ENCODE measurements around the gene GRB10.
"Not testable (repeated sequence)": the region's sequence is repeated elsewhere in the genome, so short reads cannot be mapped to it uniquely, and the experiment has no call there.

The GRB10 gene

DNA sequence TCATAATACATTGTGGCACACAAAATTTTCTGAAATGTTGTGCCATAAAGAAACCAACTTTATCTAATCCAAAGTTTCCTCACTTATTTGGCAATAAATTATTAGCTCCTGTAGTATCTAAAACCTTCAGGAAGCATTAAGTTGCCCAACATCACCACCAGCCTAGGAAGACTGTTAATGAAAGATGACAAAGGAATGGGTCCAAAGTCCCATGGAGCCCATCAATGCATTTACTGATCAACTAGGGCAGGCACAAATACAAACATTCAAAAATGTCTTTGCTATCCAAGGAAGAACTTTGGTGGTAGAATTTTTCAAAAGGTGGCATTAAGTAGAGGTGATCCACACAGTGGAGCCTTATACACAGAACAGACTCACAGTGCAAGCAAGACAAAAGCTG, 4.5 kb downstream of the GRB10 start:
- FAIRE-seq: no peak

DNA sequence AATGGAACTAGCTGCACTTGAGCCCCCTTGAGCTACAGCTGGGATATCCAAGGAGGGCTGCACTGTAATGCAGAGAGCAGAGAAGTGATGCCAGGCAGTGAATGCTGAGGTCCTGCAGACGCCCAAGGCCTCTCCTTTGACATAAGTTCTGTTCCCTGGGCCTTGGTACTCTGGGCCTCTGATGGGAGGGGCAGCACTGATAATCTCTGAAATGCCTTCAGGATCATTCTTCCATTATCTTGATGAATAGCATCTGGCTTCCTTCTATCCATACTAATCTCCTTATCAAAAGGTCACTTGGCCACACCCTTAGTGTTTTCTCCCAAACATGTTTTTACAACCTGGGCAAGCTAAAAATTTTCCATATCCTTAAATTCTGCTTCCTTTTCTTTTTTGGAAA, 6.9 kb downstream of the GRB10 start:
- FAIRE-seq: no peak

- FAIRE-seq: no peak
These were observed 7.5 kb downstream of the GRB10 start for GRCh38 chr7:50775231-50775630.

- FAIRE-seq: no peak
These were observed 8.4 kb downstream of the GRB10 start for GRCh38 chr7:50774319-50774718.

GRCh38 chr7:50773071-50773470, 9.6 kb downstream of the GRB10 start:
- not testable (repeated sequence) for FAIRE-seq

- FAIRE-seq: no peak
These were observed 11.3 kb downstream of the GRB10 start for GRCh38 chr7:50771120-50772002.

- no peak for FAIRE-seq
These were observed 13.9 kb downstream of the GRB10 start for GRCh38 chr7:50768485-50769474.

- no peak for FAIRE-seq
These were observed 15.9 kb downstream of the GRB10 start for GRCh38 chr7:50766849-50767207.

GRCh38 chr7:50766106-50766848, 16.4 kb downstream of the GRB10 start:
- no peak for FAIRE-seq

DNA sequence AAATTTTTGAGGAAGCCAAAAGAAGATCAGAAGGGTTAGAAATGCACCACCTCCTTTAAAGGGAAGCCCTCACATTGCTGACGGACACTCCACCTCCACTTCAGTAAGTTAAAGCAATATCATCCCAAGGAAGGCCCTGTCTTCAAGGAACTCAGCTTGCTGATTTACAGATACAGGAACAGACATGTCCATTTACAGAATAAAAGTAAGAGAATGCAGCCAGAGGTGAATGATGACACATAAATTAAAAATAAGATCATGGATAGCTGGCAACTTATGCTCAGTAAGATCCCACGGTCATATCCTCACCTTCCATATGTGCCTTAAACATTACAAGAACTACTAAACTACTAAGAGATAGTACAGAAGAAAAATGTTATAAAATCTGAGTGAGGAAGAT, 20.4 kb downstream of the GRB10 start:
- FAIRE-seq: no peak

- FAIRE-seq: no peak
These were observed 21.0 kb downstream of the GRB10 start for GRCh38 chr7:50761713-50762112.

- no peak for FAIRE-seq
These were observed 24.8 kb downstream of the GRB10 start for GRCh38 chr7:50757703-50758390.

- FAIRE-seq: no peak
These were observed 26.5 kb downstream of the GRB10 start for GRCh38 chr7:50756180-50756579.

DNA sequence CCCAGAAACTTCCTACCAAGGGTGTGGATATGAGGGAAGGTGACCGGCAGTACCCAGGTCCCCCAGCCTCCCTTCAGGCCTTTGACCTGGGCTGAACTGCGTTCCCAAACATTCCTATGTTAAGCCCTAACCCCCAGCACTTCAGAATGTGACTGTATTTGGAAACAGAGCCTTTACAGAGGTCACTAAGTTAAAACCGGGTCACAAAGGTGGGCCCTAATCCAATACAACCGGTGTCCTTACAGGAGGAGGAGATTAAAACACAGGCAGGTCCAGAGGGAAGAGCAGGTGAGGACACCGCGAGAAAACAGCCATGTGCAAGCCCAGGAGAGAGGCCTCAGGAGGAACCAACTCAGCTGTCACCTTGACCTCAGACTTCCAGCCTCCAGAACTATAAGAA, 28.0 kb downstream of the GRB10 start:
- no peak for FAIRE-seq

GRCh38 chr7:50754241-50754640, 28.5 kb downstream of the GRB10 start:
- FAIRE-seq: no peak

DNA sequence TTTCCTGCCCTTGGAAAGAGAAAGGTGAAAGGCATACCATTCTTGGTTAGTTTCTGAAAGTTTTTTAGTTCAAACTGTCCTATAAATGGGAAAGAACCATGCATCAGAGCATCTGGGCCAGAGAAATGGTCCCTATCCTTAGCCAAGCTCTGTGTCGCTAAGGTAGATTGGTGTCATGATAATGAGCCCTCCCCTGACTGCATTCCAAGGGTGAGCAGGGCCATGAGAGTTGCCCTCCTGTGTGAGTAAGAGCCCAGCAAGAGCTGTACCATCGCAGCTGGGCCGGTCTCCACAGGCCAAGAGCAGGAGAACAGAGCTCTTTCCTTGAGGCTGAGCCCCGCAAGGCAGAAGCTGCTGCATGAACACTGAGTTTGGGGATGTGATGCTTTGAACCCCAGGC, 30.3 kb downstream of the GRB10 start:
- no peak for FAIRE-seq

- no peak for FAIRE-seq
These were observed 31.6 kb downstream of the GRB10 start for GRCh38 chr7:50751146-50751545.

DNA sequence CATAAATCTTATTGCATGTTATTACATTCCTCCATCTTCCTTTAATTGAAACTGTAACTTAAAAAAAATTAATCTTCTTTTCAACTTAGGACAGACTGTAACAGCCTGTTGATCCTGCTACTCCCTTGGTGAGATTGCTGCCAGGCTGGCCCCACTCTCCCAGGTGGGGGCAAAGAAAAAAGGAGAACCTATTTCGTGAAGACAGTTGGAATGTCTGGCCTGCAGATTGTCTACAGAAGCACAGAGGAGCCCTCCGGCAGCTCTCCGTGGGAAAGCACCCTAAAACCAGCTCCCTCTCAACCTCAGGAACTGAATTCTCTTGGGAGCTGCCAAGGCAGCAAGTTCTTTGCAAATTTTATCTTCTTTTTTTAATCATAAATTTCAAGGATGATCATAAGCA, 32.8 kb downstream of the GRB10 start:
- no peak for FAIRE-seq

GRCh38 chr7:50748472-50748871, 34.2 kb downstream of the GRB10 start:
- no peak for FAIRE-seq

- no peak for FAIRE-seq
These were observed 36.9 kb downstream of the GRB10 start for GRCh38 chr7:50745835-50746234.

DNA sequence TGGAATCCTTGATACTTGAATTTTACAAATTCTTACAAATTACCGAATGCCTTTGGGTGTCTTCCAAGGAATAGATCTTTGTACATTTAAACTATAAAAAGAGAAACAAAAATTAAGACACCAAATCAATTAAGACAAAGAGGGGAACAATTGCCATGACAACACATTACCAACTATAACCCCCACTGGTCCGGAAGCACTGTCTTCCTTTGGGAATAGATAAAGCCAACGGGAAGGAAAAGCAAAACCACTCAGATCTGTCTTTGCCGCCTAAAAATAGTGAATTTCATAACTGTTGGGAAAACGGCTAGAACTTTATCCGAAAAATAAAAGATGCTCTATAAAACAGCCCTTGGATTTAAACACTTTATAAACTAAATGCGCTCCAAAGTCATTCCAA, 37.4 kb downstream of the GRB10 start:
- FAIRE-seq: no peak

DNA sequence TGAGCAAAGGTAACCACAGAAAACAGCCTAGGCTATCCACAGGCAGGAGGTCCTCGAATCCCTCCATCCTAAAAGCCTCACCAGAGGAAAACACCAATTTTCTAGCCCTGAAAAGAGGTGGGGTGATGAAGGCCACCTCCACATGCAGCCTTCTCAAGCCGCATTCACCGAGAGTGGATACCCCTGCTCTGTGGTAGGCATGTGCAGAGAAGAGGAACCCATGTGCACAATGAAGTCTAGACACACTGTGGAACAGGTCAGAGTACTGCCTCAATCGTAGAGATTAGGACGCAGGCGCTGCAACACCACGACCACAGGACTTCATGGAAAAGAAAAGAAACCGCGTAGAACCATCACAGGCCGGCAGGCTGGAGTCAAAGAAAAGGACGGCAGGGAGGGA, 38.8 kb downstream of the GRB10 start:
- FAIRE-seq: no peak

- no peak for FAIRE-seq
These were observed 39.7 kb downstream of the GRB10 start for GRCh38 chr7:50743016-50743415.
